HEK293T (cell line): ENCODE results near the gene RSAD2.

Source experiments
- ARNT ChIP-seq: fragments of 450-650 bp; IDR thresholded peaks from 2 replicates; pipeline ENCODE4 v1.6.1; 2017; ENCODE audit warnings: mild to moderate bottlenecking
- ELF4 ChIP-seq: fragments of 450-650 bp; IDR thresholded peaks from 2 replicates; pipeline ENCODE4 v1.6.1; 2017; ENCODE audit warnings: antibody characterized with exemption
- FOXA1 ChIP-seq: fragments of 450-650 bp; IDR thresholded peaks from 2 replicates; pipeline ENCODE4 v1.6.1; 2016; ENCODE audit warnings: mild to moderate bottlenecking
- FOXK2 ChIP-seq: fragments of 450-650 bp; IDR thresholded peaks from 2 replicates; pipeline ENCODE4 v1.6.1; 2016; ENCODE audit warnings: mild to moderate bottlenecking
- FOXM1 ChIP-seq: fragments of 450-650 bp; IDR thresholded peaks from 2 replicates; pipeline ENCODE4 v1.6.1; 2017; ENCODE audit warnings: mild to moderate bottlenecking, borderline replicate concordance
- LEF1 ChIP-seq: fragments of 450-650 bp; IDR thresholded peaks from 2 replicates; pipeline ENCODE4 v1.6.1; 2017; ENCODE audit warnings: mild to moderate bottlenecking, borderline replicate concordance
- NFRKB ChIP-seq: fragments of 450-650 bp; IDR thresholded peaks from 2 replicates; pipeline ENCODE4 v1.6.1; 2016; ENCODE audit warnings: mild to moderate bottlenecking, moderate library complexity
- SP1 ChIP-seq: fragments of 450-650 bp; IDR thresholded peaks from 2 replicates; pipeline ENCODE4 v1.6.1; 2017
- SUZ12 ChIP-seq: fragments of 450-650 bp; IDR thresholded peaks from 2 replicates; pipeline ENCODE4 v1.6.1; 2016; ENCODE audit warnings: mild to moderate bottlenecking

- TF ChIP-seq SP1 (no peak), FOXA1 (no peak), LEF1 (no peak), ARNT (no peak), NFRKB (no peak), ELF4 (no peak), FOXK2 (no peak), FOXM1 (no peak), SUZ12 (no peak)
Measured at GRCh38 chr2:6934758-6935651, 57.4 kb downstream of the RSAD2 start.
